ENCODE measurements around the gene ACER1.

ACER1 gene

GRCh38 chr19:6269101-6269886 is 64.1 kb downstream of the ACER1 start:
- no peak for DNase-seq (ENCODE audit: low read depth)
- TF ChIP-seq CTCF (IDR thresholded peaks at IDR 0.05; ENCODE audit: low read depth, low read length, missing control alignments), result no peak
- H3K4me3 ChIP-seq (ENCODE audit: low read depth, low read length), result no peak overlapping the region

- H3K4me3 ChIP-seq (ENCODE audit: low read depth, low read length), result no peak overlapping the region
- TF ChIP-seq CTCF (IDR thresholded peaks at IDR 0.05; ENCODE audit: low read depth, low read length, missing control alignments), result no peak
- DNase-seq (ENCODE audit: low read depth), result no peak
Observed at GRCh38 chr19:6268382-6268771, 65.0 kb downstream of the ACER1 start.

- DNase-seq (ENCODE audit: low read depth), result no peak
- H3K4me3 ChIP-seq (ENCODE audit: low read depth, low read length), result no peak overlapping the region
- TF ChIP-seq CTCF (IDR thresholded peaks at IDR 0.05; ENCODE audit: low read depth, low read length, missing control alignments), result no peak
Observed at GRCh38 chr19:6267552-6268381, 65.6 kb downstream of the ACER1 start.

- DNase-seq (ENCODE audit: low read depth), result no peak
- no peak overlapping the region for H3K4me3 ChIP-seq (ENCODE audit: low read depth, low read length)
- TF ChIP-seq CTCF (IDR thresholded peaks at IDR 0.05; ENCODE audit: low read depth, low read length, missing control alignments), result no peak
Observed at GRCh38 chr19:6264803-6265202, 68.6 kb downstream of the ACER1 start.

GRCh38 chr19:6263735-6264444 is 69.5 kb downstream of the ACER1 start:
- H3K4me3 ChIP-seq (ENCODE audit: low read depth, low read length), result no peak overlapping the region
- DNase-seq (ENCODE audit: low read depth), result no peak
- TF ChIP-seq CTCF (IDR thresholded peaks at IDR 0.05; ENCODE audit: low read depth, low read length, missing control alignments), result no peak

DNA sequence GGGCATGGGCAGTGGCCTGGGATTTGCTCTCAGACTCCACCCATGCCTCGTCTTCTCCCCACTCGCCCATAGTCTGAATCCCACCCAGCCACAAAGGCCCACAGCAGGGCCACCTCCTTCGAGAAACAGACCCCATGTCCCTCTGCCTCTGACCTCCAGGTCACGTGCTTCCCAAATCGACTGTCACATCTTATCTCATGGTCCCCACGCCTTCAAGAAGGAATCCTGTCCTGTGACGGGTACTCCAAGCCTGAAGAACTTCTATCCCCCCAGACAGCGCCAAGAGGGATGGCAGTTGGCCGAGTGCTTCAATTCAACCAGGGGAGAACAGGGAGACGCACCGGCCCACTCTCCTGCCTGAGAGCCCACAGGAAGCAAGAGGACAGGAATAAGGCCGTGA is 70.1 kb downstream of the ACER1 start:
- TF ChIP-seq CTCF (IDR thresholded peaks at IDR 0.05; ENCODE audit: low read depth, low read length, missing control alignments), result no peak
- H3K4me3 ChIP-seq (ENCODE audit: low read depth, low read length), result no peak overlapping the region
- DNase-seq (ENCODE audit: low read depth), result no peak

All from GM12864 (cell line).